ENCODE measurements around the gene KDM6B. TPM values are rescaled to one million over a fixed set of nuclear protein-coding genes. Genes with fewer than 3 reads are reported as not detected.

KDM6B gene
- total and polyA plus RNA-seq, 9 of the 15 experiments (the other 6 are each of a cell fraction or from before 2014, with no cell fraction given): 0.01 to 22.9 (median 2.2) TPM

- peak overlapping the region; percentile 99 for H3K27ac ChIP-seq (ENCODE audit: extremely low read depth, low read depth, low read length)
- no peaks in the 10 kb centered on the region for H3K27me3 ChIP-seq (ENCODE audit: control insufficient read depth in 2 of 2, insufficient read depth in 2 of 2, low read length in 2 of 2)
- ChIA-PET CTCF (ENCODE audit: low intra/inter-chr PET ratio) (interaction anchor here (1.1 kb wide), 1 partner anchor 20 kb away, joined by 4 read pairs; no protein-coding TSS in a partner anchor), POLR2A (interaction anchor here (0.5 to 1.5 kb wide), 11 partner anchors 7 to 436 kb away, joined by 3 to 9 read pairs (median 4); partner anchors contain the start of genes NAA38, TP53 and WRAP53)
- no peaks in the 10 kb centered on the region for H3K9me3 ChIP-seq (replicated peaks; ENCODE audit: control insufficient read depth, insufficient read depth, low read depth, low read length)
- in situ Hi-C loops (cut with MboI): no loop called here
- intact Hi-C loops (cut with micrococcal nuclease): no loop called here
- H2AFZ ChIP-seq (ENCODE audit: low read depth, low read length): peak overlapping the region; percentile 74
- peaks cover 3% of the 10 kb centered on the region for H3K9me1 ChIP-seq (ENCODE audit: control insufficient read depth, insufficient read depth, low read length)
- H3K4me1 ChIP-seq (replicated peaks in 1 of 2; ENCODE audit: control insufficient read depth in 2 of 2, insufficient read depth in 2 of 2, low read length in 2 of 2): peaks cover 31 to 56% of the 10 kb centered on the region in 2 experiments
- H3K4me3 ChIP-seq: peak overlapping the region; percentile 76
- BruUV-seq (replicated peaks): TSS peak; percentile 28
- peak overlapping the region; percentile 92 for H3K4me2 ChIP-seq (ENCODE audit: insufficient read depth, low read length)
- H3K9ac ChIP-seq (ENCODE audit: insufficient read depth in 1 of 2, low read depth in 2 of 2, low read length in 2 of 2): peak overlapping the region; percentile 97
- peak; percentile 3 for ATAC-seq
- H4K20me1 ChIP-seq (replicated peaks; ENCODE audit: control insufficient read depth, insufficient read depth, low read length): peaks cover 4% of the 10 kb centered on the region
- WGBS (ENCODE audit: insufficient coverage, low coverage, missing lambda C conversion rate): under 1% methylated on average over 22 of the region's 47 CpGs
- peaks cover 62% of the 10 kb centered on the region for H3K79me2 ChIP-seq (ENCODE audit: control insufficient read depth, insufficient read depth, low read length)
- H3K36me3 ChIP-seq (ENCODE audit: control insufficient read depth, insufficient read depth, low read length): peaks cover 32% of the 10 kb centered on the region; the same call in 2 of the 3 replicates
- DNase-seq (ENCODE audit: extremely low read depth in 1 of 4, low spot score in 3 of 4): peak; percentile 18 to 79 (median 38)
- peak; percentile 48 for FAIRE-seq
- TF ChIP-seq ZNF41 (CRISPR knock-in tag; conservative IDR thresholded peaks at IDR 0.05) (no peak), NFYB (IDR thresholded peaks at IDR 0.05; ENCODE audit: extremely low read depth, insufficient read length) (no peak), SAFB (IDR thresholded peaks at IDR 0.05; ENCODE audit: borderline replicate concordance, low read depth, low read length) (0 out of 2 replicates have a peak, but pooled peaks have one; percentile 42), ZFPM2 (CRISPR knock-in tag; IDR thresholded peaks at IDR 0.05) (no peak), ETV1 (tag; conservative IDR thresholded peaks at IDR 0.05; ENCODE audit: low read depth) (peak; percentile 34; the same call in 1 of the 2 replicates), ZBTB11 (CRISPR knock-in tag; IDR thresholded peaks at IDR 0.05) (peak in 1 of 3 experiments; percentile 86; a peak in 2 of 6 replicates), CEBPB (tag; IDR thresholded peaks at IDR 0.05) (peak; percentile 6; the same call in 1 of the 2 replicates), MLX (CRISPR knock-in tag; conservative IDR thresholded peaks at IDR 0.05) (no peak)
- TF ChIP-seq, protein P1, sequence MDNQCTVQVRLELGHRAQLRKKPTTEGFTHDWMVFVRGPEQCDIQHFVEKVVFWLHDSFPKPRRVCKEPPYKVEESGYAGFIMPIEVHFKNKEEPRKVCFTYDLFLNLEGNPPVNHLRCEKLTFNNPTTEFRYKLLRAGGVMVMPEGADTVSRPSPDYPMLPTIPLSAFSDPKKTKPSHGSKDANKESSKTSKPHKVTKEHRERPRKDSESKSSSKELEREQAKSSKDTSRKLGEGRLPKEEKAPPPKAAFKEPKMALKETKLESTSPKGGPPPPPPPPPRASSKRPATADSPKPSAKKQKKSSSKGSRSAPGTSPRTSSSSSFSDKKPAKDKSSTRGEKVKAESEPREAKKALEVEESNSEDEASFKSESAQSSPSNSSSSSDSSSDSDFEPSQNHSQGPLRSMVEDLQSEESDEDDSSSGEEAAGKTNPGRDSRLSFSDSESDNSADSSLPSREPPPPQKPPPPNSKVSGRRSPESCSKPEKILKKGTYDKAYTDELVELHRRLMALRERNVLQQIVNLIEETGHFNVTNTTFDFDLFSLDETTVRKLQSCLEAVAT (IDR thresholded peaks at IDR 0.05): no peak
These were observed 8.6 kb downstream of the KDM6B start for GRCh38 chr17:7842380-7843256.

All from K562 (cell line).